ENCODE results near the gene OR6Q1.

OR6Q1 gene

DNA sequence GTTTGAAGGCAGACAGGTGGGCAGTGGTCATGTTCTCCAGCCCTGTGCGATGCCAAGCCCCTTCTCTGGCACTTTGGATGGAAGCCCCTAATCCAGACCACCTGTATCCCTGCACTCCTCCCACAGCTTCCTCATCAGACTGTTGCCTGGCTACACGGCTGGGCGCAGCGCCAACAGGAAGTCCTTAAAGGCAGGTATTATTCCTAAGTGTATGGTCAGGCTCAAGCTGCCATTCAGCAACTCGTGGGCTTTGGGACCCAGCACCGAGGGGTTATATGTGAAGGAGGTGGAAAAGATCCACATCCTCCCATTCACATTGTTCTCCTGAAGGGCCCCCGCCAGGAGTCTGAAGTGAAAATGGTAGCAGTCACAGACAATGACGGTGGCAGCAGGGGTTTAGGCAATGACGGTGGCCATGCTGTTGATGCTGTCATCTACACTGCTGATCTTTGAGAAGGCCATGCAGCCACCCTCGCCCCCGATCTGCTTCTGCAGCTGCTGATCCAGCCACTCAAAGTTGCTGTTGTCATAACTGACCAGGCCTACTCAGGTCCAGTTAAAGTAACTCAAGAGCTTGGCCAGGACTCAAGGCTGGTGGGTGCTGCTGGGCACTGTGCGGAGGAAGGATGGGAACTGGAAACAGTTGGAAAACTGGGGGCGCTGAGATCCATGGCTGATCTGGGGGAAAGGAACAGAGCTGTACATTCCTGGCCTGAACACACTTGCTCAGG is 27.7 kb downstream of the OR6Q1 start:
- DNase-seq = no peak

DNA sequence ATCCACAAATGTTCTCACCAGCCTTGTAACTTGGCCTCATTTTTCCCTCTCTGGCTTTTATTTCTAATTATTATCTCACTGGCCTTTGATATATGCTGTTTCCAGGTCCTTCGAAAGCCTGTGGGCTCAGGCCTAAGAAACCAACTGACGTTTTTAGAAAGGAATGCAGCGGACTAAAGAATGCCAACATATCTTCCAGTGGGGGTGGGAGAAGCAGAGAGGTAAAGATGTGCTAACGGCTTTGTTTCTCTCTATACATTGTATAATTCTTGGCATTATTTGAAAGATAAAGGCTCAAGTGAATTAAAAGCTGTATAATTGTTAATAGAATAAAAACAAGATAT is 28.2 kb downstream of the OR6Q1 start:
- DNase-seq = no peak

DNA sequence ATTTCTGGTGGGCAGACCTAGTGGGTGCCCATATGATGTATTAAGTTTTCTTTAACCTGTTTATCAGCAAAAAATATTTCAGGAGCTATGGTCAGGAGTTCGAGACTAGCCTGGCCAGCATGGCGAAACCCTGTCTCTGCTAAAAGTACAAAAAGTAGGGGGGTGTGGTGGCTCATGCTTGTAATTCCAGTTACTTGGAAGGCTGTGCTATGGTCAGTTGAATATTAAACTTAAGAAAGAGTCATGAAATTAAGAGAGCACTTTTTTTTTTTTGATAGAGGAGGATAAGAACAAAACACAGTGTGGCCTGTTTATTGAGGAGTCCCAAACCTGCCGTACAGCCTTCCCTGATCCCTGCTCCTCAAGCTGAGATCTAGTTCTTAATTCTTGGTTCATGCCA is 29.8 kb downstream of the OR6Q1 start:
- DNase-seq = no peak

DNA sequence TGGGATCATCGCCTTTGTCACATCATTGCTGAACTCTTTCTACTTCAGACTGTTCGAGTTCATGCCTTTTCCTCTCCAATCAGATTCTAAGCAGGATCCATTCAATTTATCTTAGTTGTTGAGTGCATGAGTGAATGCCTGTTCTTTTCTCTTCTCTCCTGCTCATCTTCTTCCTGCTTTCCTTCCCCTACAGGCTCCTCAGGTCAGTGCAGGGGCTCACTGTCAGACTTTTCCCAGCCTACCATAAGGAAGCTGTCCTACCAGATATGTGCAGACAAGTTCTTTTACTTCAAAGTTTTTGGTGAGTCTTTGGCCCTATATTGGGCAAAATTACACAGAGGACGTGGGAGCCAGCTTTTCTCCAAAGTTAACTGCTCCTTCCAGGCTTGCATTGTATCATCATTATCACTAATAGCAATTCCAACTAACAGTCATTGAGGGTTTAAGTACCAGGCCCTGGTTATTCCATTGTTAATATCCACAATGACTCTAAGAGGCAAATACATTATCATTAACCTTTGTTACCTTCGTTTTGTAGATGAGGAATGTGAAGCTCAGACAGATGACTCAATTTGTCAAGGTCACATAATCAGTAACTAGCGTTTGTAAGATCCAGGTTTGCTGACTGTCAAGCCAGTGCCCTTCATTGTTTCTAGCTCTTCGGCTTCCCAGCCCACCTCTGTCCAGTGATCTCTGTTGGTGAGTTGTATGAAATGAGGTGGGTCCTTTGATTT is 30.4 kb downstream of the OR6Q1 start:
- no peak for DNase-seq

DNA sequence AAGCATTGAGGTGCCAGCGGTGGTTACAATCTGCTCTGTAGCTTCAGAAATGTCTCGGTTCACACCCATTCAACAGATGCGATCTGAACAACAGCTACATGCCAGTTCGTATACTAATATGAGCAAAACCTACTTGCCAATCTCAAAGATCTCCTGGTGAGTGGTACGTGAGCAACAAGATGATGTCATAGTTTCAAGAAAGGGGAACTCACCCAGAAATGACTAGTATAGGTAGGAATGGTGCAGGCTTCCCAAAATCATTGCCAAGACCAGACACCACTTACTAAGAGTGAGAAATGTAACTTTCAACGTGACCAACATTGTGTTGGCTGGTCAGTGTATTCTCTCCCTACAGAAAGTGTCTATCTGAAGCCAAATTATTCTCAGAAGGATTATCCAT is 31.1 kb downstream of the OR6Q1 start:
- DNase-seq = no peak

DNA sequence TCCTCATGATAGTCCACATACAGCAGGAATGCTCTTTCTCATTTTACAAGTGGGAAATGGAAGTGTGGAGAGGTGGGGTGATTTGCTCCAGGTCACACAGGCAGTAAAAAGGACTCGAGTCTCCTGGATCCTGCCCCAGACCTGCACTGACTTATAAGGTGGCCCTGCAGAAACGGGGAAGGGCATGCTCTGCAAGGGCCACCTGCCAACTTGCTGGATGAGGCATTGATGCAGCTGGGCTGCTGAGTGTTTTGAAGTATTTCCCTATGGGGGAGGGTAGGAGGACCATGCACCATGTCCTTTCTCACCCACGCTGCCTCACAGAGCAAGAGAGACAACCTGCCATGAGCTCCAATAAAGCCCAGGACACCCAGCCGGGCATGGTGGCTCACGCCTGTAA is 36.9 kb downstream of the OR6Q1 start:
- no peak for DNase-seq

DNA sequence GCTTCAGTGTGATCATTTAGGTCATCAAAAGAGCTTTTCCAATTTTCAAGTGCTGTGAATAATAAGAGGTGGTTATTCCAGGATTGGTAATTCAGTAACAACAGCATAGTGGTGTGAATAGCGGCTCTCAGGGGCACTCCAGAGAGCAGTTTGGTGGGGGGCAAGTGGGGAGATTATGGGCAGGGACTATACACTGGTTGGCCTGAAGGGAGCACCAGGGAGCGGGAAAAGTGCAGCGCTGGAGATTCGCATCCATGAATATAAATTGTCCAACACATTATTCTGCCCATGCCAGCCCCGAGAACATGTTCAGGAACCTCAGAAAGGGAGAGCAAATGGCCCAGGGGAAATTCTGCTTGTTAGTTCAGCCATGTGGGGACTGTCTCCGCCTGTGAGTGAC is 37.9 kb downstream of the OR6Q1 start:
- no peak for DNase-seq

DNA sequence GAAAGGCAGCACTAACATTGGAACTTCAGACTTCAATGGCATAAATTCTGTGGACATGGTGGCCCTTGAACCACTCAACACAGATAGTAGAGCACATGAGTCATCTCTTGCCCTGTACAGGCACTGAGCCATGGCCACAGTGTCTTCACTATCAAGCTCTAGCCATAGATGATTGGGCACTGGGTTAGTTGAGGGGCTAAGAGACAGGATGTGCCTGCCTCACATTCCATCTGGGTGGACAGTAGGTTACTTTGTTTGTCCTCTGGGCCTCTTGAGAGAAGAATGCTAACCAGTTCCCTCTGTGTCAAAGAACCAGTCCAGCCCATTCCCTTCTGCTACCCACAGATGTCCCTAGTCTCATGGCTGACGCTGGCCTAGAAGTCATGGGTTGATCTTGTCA is 39.8 kb downstream of the OR6Q1 start:
- no peak for DNase-seq

DNA sequence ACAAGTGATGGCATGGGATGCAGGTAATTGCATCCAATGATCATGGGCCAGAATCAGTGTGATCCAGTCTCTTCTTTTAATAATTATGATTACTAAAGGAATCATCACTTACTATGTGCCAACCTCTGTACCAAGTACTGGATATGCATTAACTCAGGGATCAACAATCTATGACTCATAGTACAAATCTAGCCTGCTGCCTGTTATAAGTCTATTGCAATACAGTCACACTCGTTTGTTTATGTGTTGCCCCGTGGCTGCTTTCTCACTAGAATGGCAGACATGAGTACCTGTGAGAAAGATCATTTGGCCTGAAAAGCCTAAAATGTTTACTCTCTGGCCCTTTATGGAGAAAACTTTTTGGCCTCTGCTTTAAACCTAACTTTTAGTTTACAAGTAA is 45.0 kb downstream of the OR6Q1 start:
- no peak for DNase-seq
